NB4 (cell line): ENCODE measurements around the gene SEMA4A.

Experiments
- DNase-seq: peaks from one replicate; pipeline ENCODE4 v3.0.0; 2010; ENCODE audit warnings: low read depth
- H3K4me3 ChIP-seq: one replicate; pipeline ENCODE4 v1.5.1; 2011; ENCODE audit warnings: mild to moderate bottlenecking, low read depth, low read length, moderate library complexity
- CTCF ChIP-seq: IDR thresholded peaks from one replicate; pipeline ENCODE4 v1.5.1; 2012; ENCODE audit warnings: low read depth, low read length
- MAX ChIP-seq: IDR thresholded peaks from 2 replicates; pipeline ENCODE4 v1.6.1; 2011; ENCODE audit warnings: low read depth, low read length
- MYC ChIP-seq: IDR thresholded peaks from 2 replicates; pipeline ENCODE4 v1.6.1; 2011; ENCODE audit warnings: low read depth, low read length
- POLR2A ChIP-seq: IDR thresholded peaks from 2 replicates; pipeline ENCODE4 v1.6.1; 2011; ENCODE audit warnings: mild to moderate bottlenecking; ENCODE audit not compliant: insufficient read length; ENCODE audit errors: extremely low read depth

SEMA4A gene

GRCh38 chr1:156198831-156199349, 45.5 kb downstream of the SEMA4A start:
- TF ChIP-seq CTCF, result no peak
- TF ChIP-seq MAX, result no peak
- TF ChIP-seq POLR2A, result no peak
- TF ChIP-seq MYC, result no peak
- no peak for DNase-seq

GRCh38 chr1:156200044-156200443, 46.7 kb downstream of the SEMA4A start:
- no peak overlapping the region for H3K4me3 ChIP-seq
- no peak for TF ChIP-seq POLR2A
- TF ChIP-seq MAX, result no peak
- no peak for TF ChIP-seq MYC
- TF ChIP-seq CTCF, result no peak
- no peak for DNase-seq

More at GRCh38 chr1:156198831-156199349, 45.5 kb downstream of the SEMA4A start:
- H3K4me3 ChIP-seq, result no peak overlapping the region

- TF ChIP-seq MAX, result no peak
- no peak for TF ChIP-seq CTCF
- TF ChIP-seq MYC, result no peak
- no peak for TF ChIP-seq POLR2A
- no peak for DNase-seq
- no peak overlapping the region for H3K4me3 ChIP-seq
These were observed 49.9 kb downstream of the SEMA4A start for GRCh38 chr1:156203331-156203730.

- no peak overlapping the region for H3K4me3 ChIP-seq
- TF ChIP-seq MAX, result no peak
- TF ChIP-seq CTCF, result no peak
- no peak for TF ChIP-seq MYC
- TF ChIP-seq POLR2A, result no peak
These were observed 51.3 kb downstream of the SEMA4A start for GRCh38 chr1:156204686-156205085.

GRCh38 chr1:156211243-156211642, 57.9 kb downstream of the SEMA4A start:
- no peak for DNase-seq
- no peak overlapping the region for H3K4me3 ChIP-seq
- no peak for TF ChIP-seq MYC
- TF ChIP-seq POLR2A, result no peak
- no peak for TF ChIP-seq CTCF
- no peak for TF ChIP-seq MAX

More at GRCh38 chr1:156204686-156205085, 51.3 kb downstream of the SEMA4A start:
- no peak for DNase-seq

GRCh38 chr1:156212130-156212529, 58.7 kb downstream of the SEMA4A start:
- no peak for TF ChIP-seq MAX
- TF ChIP-seq CTCF, result no peak
- TF ChIP-seq MYC, result no peak
- TF ChIP-seq POLR2A, result no peak
- DNase-seq, result no peak
- H3K4me3 ChIP-seq, result peak overlapping the region; percentile 69
